ENCODE measurements around the gene CDKN1A.

The CDKN1A gene

DNA sequence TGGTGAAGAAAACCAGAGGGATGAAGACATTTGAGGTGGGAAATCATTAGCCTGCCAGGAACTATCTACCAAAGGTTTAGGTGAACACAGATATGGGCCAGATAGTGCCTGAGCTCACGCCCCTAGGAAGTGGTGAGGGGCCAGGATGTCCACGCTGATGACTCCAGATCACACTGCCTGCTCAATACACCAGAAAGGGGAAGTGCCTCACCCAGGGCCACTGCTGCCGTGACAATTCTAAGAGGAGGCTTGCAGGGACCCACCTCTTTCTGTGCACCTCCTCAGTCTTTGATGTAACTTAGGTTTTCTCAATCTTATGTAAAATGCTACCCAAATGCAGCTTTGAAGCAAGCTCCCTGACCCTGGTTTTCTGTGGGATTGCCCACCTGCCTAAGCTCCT, 13.7 kb downstream of the CDKN1A start:
- DNase-seq: no peak
- H3K27ac Mint-ChIP-seq: no peak overlapping the region
- H3K27me3 Mint-ChIP-seq: peaks cover 1% of the 10 kb centered on the region
- no peaks in the 10 kb centered on the region for H3K9me3 Mint-ChIP-seq
- peak; percentile 38 for ATAC-seq
- H3K4me3 Mint-ChIP-seq: no peak overlapping the region
- no peaks in the 10 kb centered on the region for H3K36me3 Mint-ChIP-seq (ENCODE audit: low read depth)
- peaks cover 54% of the 10 kb centered on the region for H3K4me1 Mint-ChIP-seq

DNA sequence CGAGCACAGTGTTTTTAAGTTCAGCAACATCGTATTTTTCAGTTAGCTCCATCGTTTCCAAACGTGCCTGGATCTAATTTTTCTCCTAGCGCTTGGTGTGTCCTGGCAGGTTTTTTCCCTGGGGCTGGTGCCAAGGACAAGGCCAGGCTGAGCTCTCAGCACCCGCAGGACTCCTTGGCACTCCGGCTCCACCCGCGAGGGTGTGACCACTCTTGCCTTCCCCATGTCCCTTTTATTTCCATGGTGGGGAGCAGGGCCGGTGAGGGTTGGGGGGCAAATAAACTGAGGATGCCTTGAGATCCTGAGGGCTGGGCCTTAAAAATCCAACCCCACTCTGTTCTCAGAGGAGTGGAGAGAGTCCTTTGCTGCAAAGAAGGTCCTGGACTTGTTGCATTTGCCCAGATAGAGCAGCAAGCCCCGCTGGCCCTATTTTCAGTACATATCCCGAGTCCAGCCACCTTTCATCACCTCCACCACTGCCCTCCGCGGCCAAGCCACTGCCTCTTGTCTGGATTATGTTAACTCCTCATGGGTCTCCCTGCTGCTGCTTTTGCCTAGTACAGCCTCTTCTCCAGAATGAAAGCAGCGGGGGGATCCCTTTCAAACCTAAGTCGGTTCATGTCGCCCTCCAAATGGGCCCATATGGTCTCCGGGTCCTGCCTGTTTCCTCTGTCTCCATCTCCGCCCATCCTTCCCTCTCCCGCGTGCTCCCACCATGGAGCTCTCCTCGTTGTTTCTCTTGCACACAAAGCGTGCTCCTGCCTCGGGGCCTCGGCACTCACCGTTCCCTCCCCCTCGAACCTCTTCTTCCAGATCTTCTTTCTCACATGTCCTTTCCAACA, 14.6 kb downstream of the CDKN1A start:
- no peak for ATAC-seq
- Mint-ChIP-seq H3K36me3 (ENCODE audit: low read depth) (no peaks in the 10 kb centered on the region), H3K4me3 (no peak overlapping the region), H3K9me3 (no peaks in the 10 kb centered on the region), H3K27ac (peak overlapping the region; percentile 39), H3K27me3 (peaks cover 1% of the 10 kb centered on the region), H3K4me1 (peaks cover 54% of the 10 kb centered on the region)
- DNase-seq: no peak

DNA sequence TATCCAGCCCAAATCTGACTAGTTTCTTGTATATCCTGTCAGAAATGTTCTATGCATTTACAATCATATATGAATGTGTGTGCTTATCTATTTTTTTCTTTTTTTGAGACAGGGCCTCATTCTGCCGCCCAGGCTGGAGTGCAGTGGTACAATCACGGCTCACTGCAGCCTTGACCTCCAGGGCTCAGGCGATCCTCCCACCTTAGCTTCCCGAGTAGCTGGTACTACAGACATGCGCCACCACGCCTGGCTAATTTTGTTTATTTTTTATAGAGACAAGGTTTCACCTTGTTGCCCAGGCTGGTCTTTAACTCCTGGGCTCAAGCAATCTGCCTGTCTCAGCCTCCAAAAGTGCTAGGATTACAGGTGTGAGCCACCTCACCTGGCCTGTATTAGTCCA, 16.1 kb downstream of the CDKN1A start:
- peak overlapping the region; percentile 36 for H3K27ac Mint-ChIP-seq
- ATAC-seq (no peak), DNase-seq (no peak)
- H3K27me3 Mint-ChIP-seq: peaks cover 1% of the 10 kb centered on the region
- no peaks in the 10 kb centered on the region for H3K9me3 Mint-ChIP-seq
- peaks cover 54% of the 10 kb centered on the region for H3K4me1 Mint-ChIP-seq
- H3K36me3 Mint-ChIP-seq (ENCODE audit: low read depth): no peaks in the 10 kb centered on the region
- H3K4me3 Mint-ChIP-seq: no peak overlapping the region

DNA sequence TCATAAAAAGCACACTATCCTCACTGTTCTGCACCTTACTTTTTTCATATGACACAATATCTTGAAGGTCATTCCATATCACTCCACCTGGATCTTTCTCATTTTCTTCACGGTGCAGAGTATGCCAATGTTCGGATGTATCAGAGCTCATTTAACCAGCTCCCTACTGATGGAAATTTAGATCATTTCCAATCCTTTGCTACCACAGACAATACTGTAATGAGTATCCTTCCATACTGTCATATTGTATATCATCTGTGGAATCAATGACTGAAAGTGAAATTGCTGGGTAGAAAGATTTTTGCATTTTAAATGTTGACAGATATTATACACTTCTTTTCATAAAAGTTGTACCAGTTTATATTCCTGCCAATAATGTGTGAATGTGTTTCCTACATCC, 16.9 kb downstream of the CDKN1A start:
- no peaks in the 10 kb centered on the region for H3K9me3 Mint-ChIP-seq
- H3K4me3 Mint-ChIP-seq: no peak overlapping the region
- H3K27me3 Mint-ChIP-seq: peaks cover 1% of the 10 kb centered on the region
- H3K36me3 Mint-ChIP-seq (ENCODE audit: low read depth): no peaks in the 10 kb centered on the region
- H3K4me1 Mint-ChIP-seq: peaks cover 54% of the 10 kb centered on the region
- DNase-seq (no peak), ATAC-seq (peak; percentile 92)
- H3K27ac Mint-ChIP-seq: peak overlapping the region; percentile 21

DNA sequence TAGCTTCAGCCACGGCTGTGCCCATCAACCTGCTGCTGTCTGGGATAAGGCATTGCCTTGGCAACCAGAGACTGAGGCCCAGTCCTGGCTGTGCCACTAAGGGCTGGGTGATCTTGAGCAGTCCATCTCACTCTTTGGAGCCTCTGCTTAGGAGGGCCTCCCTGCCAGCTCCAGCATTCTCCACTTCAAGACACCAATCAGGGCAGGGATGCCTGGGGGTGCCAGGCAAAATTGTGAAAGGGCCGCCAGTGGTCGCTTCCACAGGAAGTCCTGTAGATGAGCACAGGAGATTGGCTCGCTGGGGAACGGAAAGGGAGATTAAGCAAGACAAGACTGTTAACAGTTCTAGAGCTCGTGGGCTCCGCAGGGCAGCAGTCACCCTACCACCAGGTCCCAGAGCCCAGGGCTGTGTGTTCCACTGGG, 19.0 kb downstream of the CDKN1A start, which contains the start of gene RAB44:
RAB44 (plus strand) TSS at position 346 of the 423 bp plus-strand sequence. CDS start 6,410 bp downstream, outside the sequence.
- Mint-ChIP-seq H3K36me3 (ENCODE audit: low read depth) (no peaks in the 10 kb centered on the region), H3K4me3 (no peak within 1 kb of the TSS), H3K27ac (peak within 1 kb of the TSS; percentile 25), H3K4me1 (peaks cover 39% of the 10 kb centered on the region), H3K27me3 (peaks cover 1% of the 10 kb centered on the region), H3K9me3 (no peaks in the 10 kb centered on the region)
- ATAC-seq (no peak), DNase-seq (no peak)

DNA sequence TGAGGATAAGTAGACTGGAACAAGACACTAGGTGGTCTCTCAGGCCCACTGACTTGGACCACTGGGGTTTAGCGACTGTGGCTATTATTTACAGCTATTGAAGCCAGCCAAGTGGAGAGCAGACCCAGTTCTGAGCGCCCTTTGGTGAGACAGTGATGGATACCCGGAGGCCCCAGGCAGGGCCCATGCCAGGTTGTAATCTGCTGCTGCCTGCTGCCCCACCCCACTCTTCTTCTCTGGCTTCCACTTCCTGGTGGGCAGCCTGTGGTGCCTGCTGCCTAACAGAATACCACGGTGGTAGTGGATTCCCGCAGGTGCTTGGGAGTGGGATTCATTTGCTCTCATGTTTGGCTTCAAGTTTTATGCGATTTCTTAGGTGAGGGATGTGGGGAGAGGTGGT, 19.7 kb downstream of the CDKN1A start:
- no peaks in the 10 kb centered on the region for H3K9me3 Mint-ChIP-seq
- DNase-seq (no peak), ATAC-seq (no peak)
- peaks cover 34% of the 10 kb centered on the region for H3K4me1 Mint-ChIP-seq
- H3K36me3 Mint-ChIP-seq (ENCODE audit: low read depth): no peaks in the 10 kb centered on the region
- H3K27me3 Mint-ChIP-seq: peaks cover 1% of the 10 kb centered on the region
- no peak overlapping the region for H3K4me3 Mint-ChIP-seq
- no peak overlapping the region for H3K27ac Mint-ChIP-seq

DNA sequence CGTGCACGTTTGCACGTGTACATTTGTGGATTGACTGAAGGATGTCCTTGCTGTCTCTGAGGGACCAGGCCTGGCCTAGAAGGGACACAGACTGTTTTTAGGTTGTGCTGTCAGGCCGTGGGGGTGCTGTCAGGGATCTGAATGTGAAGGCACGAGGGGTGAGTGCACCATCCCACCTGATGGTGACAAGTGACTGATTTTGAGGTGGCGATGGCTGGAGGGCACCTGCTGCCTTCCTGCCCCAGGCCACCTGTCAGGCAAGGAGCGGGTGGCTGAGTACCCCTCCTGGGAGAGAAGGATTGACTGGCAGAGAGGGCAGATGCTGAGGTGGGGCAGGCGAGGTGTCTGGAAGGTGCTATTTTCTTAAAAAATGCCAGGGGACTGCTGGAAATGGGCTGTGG, 20.4 kb downstream of the CDKN1A start:
- Mint-ChIP-seq H3K27ac (no peak overlapping the region), H3K4me1 (peaks cover 29% of the 10 kb centered on the region), H3K36me3 (ENCODE audit: low read depth) (no peaks in the 10 kb centered on the region), H3K4me3 (no peak overlapping the region), H3K9me3 (no peaks in the 10 kb centered on the region), H3K27me3 (no peaks in the 10 kb centered on the region)
- DNase-seq (no peak), ATAC-seq (no peak)

DNA sequence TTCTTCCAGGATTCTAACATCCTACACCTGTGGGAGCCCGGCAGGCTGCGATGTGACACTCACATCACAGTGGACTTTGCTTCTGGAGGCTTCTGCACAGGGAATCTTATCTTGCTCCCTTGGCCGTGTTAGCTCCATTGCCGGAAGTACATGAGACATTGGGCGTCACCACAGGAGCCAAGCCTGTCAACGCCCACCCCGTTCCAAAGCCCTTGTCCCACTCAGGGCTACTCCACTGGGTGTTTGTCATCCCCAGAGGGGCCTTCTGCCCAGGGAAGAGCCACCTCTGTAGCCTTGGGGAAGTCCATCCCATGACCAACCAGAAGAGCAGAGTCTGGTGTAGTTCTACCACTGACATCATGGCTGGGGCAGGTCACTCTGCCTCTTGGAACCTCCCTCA, 20.8 kb downstream of the CDKN1A start:
- Mint-ChIP-seq H3K27me3 (no peaks in the 10 kb centered on the region), H3K9me3 (no peaks in the 10 kb centered on the region), H3K4me1 (peaks cover 28% of the 10 kb centered on the region), H3K36me3 (ENCODE audit: low read depth) (no peaks in the 10 kb centered on the region), H3K27ac (no peak overlapping the region), H3K4me3 (no peak overlapping the region)
- no peak for ATAC-seq
- no peak for DNase-seq

DNA sequence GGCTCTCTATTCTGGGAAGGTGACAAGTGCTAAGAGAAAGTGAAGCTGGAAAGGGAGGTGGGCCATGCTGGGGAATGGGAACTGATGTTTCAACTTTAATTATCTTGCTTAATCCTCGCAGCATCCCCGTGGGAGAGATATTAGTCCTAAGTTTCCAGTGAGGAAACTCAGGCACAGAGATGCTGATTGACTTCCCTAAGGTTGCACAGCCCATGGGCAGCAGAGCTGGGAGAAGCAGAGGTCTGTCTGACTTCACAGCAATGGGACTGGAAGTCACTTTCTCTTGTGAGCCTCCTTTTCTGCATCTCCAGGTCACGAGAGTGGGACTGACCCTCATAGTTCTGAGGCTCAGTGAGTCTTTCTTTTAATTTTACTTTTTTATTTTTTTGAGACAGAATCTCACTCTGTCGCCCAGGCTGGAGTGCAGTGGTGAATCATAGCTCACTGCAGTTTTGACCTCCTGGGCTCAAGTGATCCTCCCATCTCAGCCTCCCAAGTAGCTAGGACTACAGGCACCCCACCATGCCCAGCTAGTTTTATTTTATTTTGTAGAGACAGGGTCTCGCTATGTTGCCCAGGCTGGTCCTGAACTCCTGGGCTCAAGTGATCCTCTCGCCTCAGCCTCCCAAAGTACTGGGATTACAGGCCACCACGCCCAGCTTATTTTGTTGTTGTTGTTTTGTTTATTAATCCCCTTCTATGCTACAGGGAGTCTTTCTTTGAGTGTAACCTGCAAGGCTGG, 21.7 kb downstream of the CDKN1A start:
- no peak for DNase-seq
- Mint-ChIP-seq H3K9me3 (no peaks in the 10 kb centered on the region), H3K4me3 (no peak overlapping the region), H3K27me3 (no peaks in the 10 kb centered on the region), H3K36me3 (ENCODE audit: low read depth) (no peaks in the 10 kb centered on the region), H3K27ac (no peak overlapping the region), H3K4me1 (peaks cover 19% of the 10 kb centered on the region)
- ATAC-seq: no peak

DNA sequence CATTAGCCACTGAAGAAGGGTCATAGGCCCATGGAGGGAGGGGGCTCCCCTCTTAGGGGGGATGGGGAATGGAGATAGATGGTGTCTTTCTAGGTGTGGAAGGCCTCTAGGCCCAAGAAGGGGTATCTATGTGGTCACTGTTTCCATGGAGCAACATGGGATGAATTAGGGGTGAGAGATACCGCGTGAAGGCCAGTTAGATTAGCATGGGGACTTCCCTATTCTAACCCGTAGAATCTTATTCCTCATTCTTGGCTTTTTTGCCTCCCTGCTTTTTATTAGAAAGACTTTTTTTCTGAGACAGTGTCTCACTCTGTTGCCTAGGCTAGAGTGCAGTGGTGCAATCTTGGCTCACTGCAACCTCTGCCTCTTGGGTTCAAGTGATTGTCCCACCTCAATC, 22.3 kb downstream of the CDKN1A start:
- DNase-seq (no peak), ATAC-seq (no peak)
- Mint-ChIP-seq H3K4me1 (peaks cover 15% of the 10 kb centered on the region), H3K4me3 (no peak overlapping the region), H3K36me3 (ENCODE audit: low read depth) (no peaks in the 10 kb centered on the region), H3K9me3 (no peaks in the 10 kb centered on the region), H3K27ac (no peak overlapping the region), H3K27me3 (no peaks in the 10 kb centered on the region)

DNA sequence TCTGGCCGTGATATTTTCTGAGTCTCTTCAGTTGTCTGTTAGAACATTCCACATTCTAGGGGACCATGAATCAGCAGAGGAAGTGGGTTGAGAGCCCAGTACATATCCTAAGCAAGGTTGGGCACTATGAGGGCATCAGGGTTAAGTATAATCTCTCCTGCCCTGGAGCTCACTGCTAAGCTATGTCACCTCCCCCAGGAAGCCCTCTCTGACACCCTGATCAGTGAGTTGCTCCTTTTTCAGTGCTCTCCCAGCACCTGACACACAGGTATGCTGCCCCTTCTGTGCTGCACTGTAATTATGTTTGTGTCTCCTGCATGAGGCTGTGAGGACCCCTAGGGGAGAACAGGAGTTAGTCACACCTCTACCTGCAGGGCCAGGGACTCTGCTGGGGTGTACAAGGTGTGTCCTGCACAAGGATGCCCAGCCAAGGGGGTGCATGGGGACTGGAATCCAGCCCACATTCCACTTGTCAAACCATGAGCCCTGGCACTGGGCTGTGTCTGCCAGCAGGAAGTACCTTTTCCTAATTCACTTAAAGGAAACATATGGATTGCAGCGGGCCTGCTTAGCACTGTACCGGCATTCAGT, 23.0 kb downstream of the CDKN1A start:
- Mint-ChIP-seq H3K36me3 (ENCODE audit: low read depth) (no peaks in the 10 kb centered on the region), H3K27me3 (no peaks in the 10 kb centered on the region), H3K27ac (no peak overlapping the region), H3K4me3 (no peak overlapping the region), H3K9me3 (no peaks in the 10 kb centered on the region), H3K4me1 (peaks cover 8% of the 10 kb centered on the region)
- DNase-seq (no peak), ATAC-seq (peak; percentile 33)

DNA sequence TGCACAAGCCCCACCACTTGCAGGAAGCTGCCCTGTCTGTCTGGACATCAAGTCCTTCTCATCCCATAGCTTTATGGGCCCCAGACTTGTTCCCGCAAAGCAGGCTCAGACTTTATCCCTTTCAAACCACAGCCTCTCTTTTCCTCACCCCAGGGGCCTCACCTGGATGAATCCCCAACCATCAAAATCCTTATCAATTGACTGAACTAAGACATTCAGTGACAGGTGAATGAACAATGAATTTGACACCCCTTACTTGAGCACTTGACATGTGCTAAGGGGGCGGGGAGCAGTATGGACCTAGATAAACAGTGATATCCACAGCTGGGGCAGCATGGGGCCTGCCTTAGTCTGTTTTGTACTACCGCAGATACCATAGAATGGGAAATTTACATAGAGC, 24.1 kb downstream of the CDKN1A start:
- ATAC-seq: no peak
- Mint-ChIP-seq H3K9me3 (no peaks in the 10 kb centered on the region), H3K27ac (no peak overlapping the region), H3K4me1 (peaks cover 2% of the 10 kb centered on the region), H3K36me3 (ENCODE audit: low read depth) (no peaks in the 10 kb centered on the region), H3K27me3 (no peaks in the 10 kb centered on the region), H3K4me3 (no peak overlapping the region)
- DNase-seq: no peak

DNA sequence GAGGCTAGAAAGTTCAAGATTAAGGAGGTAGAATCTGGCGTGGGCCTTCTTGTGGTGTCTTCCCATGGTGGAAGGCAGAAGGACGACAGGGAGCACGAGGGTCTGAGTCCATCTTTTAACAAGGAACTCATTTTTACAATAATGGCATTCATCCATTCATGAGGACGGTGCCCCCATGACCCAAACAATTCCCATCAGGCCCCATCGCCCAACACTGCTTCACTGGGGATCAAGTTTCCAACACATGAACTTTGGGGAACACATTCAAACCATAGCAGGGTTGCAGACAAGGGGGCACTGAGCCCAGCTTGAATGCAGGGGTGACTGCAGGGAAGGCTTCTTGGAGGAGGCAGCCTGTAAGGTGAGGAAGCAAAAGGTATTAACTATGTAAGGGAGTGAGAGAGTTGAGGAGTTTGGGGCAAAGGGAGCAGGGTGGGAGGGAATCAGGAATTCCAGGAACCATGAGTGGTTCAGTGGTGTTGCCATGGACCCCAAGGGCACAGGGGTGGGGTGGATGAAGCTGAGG, 24.6 kb downstream of the CDKN1A start:
- H3K27ac Mint-ChIP-seq: no peak overlapping the region
- ATAC-seq (no peak), DNase-seq (no peak)
- H3K9me3 Mint-ChIP-seq: no peaks in the 10 kb centered on the region
- H3K36me3 Mint-ChIP-seq (ENCODE audit: low read depth): no peaks in the 10 kb centered on the region
- H3K4me1 Mint-ChIP-seq: peaks cover 2% of the 10 kb centered on the region
- no peak overlapping the region for H3K4me3 Mint-ChIP-seq
- H3K27me3 Mint-ChIP-seq: no peaks in the 10 kb centered on the region

DNA sequence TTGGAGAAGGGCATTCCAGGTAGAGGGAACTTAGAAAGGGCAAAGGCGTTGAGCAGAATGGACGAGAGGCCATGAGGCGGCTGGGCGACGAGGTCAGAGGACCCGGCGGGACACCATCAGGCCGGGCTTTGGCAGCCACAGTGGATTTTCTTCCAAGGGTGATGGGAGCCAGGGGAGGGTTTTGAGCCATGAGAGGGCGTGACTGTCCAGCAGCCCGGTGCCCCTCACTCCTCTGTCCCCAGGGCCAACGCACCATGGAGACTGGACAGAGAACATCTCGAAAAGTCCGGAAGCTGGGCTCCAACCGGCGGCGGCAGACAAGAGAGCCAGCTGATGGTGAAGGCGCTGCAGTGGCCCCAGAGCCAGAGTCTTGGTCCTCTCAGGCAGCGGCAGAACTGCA, 25.5 kb downstream of the CDKN1A start:
- Mint-ChIP-seq H3K4me3 (no peak overlapping the region), H3K27ac (no peak overlapping the region), H3K27me3 (no peaks in the 10 kb centered on the region), H3K36me3 (ENCODE audit: low read depth) (no peaks in the 10 kb centered on the region), H3K9me3 (no peaks in the 10 kb centered on the region), H3K4me1 (peaks cover 2% of the 10 kb centered on the region)
- DNase-seq: no peak
- ATAC-seq: no peak

Data from activated naive CD8-positive, alpha-beta T cell treated with anti-CD3 and anti-CD28 coated beads, Interleukin-2, amount 50 U/mL, for 24 hours (primary cell).